Renal cortical epithelial cell (primary cell): ENCODE data around the gene RAB2B. TPM values are rescaled to one million over a fixed set of nuclear protein-coding genes. Genes with fewer than 3 reads are reported as not detected.

Experiments
- total RNA-seq: library from RNA; depleted of rRNA; stranded (reverse); fragments of >200 nt; gene quantifications from 2 replicates; pipeline ENCODE4 v1.2.3, GENCODE V29; 2014

The RAB2B gene
- total RNA-seq, 1 donor from 2014 or later, result 32.1 TPM

Other genes with a start within 250 kb of the RAB2B start
- 524 and 834 TPM in 2 replicates for gene HNRNPC, start 207.5 kb downstream of the RAB2B start, total RNA-seq
- 0.05 TPM in 1 of 2 replicates, not detected in the other for gene RPGRIP1, start 196.9 kb downstream of the RAB2B start, total RNA-seq
- 60.1 and 102 TPM in 2 replicates for gene SUPT16H, start 92.9 kb downstream of the RAB2B start, total RNA-seq
- 42.4 and 92.8 TPM in 2 replicates for gene CHD8, start 20.8 kb downstream of the RAB2B start, total RNA-seq
- gene TOX4, start 236 bp upstream of the RAB2B start, total RNA-seq, result 25.4 and 59.0 TPM in 2 replicates
- gene METTL3, start 34.4 kb upstream of the RAB2B start, total RNA-seq, result 51.3 and 71.9 TPM in 2 replicates
- gene SALL2, start 49.4 kb upstream of the RAB2B start, total RNA-seq, result 1.7 and 15.9 TPM in 2 replicates
- gene OR10G3, start 103.1 kb upstream of the RAB2B start, total RNA-seq, result not detected in 2 replicates
- gene OR10G2, start 158.0 kb upstream of the RAB2B start, total RNA-seq, result not detected in 2 replicates
- gene OR4E2, start 176.9 kb upstream of the RAB2B start, total RNA-seq, result not detected in 2 replicates
- gene OR4E1, start 196.9 kb upstream of the RAB2B start, total RNA-seq, result not detected in 2 replicates